Activated CD8-positive, alpha-beta memory T cell treated with anti-CD3 and anti-CD28 coated beads for 36 hours (primary cell): Measurements from ENCODE around the gene MYLIP. TPM values are rescaled to one million over a fixed set of nuclear protein-coding genes. Genes with fewer than 3 reads are reported as not detected.

Experiments used
- CTCF ChIA-PET: fragments of 350-600 bp; sonication (Branson Sonifier 250); formaldehyde crosslinking; loops from one replicate; lab custom pipeline; 2021; ENCODE audit warnings: antibody characterized with exemption; lab: Charles Lee
- POLR2A ChIA-PET: fragments of 350-600 bp; sonication (Branson Sonifier 250); formaldehyde crosslinking; loops from one replicate; lab custom pipeline; 2021; ENCODE audit warnings: antibody characterized with exemption; lab: Charles Lee
- total RNA-seq, 2 experiments: library from RNA; stranded (reverse); gene quantifications; one replicate each; pipeline ENCODE4 v1.2.3, GENCODE V29; 2021

The MYLIP gene
- total RNA-seq, 2 experiments from 2014 or later: 6.5 to 6.6 TPM

GRCh38 chr6:16135066-16135465, 6.2 kb downstream of the MYLIP start:
- ChIA-PET CTCF (interaction anchor here (0.9 kb wide), 1 partner anchor 444 kb away, joined by 3 read pairs; no protein-coding TSS in a partner anchor), POLR2A (no interaction called here)

- CTCF ChIA-PET: interaction anchor here (0.9 to 1.5 kb wide), 2 partner anchors 8 to 10 kb away, joined by 3 to 5 read pairs; partner anchors contain the start of gene MYLIP
- POLR2A ChIA-PET: no interaction called here
Observed at GRCh38 chr6:16136091-16136490, 7.2 kb downstream of the MYLIP start.

- ChIA-PET POLR2A (interaction anchor here (0.9 to 1.9 kb wide), 3 partner anchors 8 to 257 kb away, joined by 3 to 9 read pairs (median 4); partner anchors contain the start of gene MYLIP), CTCF (interaction anchor here (0.9 to 1.5 kb wide), 2 partner anchors 8 to 10 kb away, joined by 3 to 5 read pairs; partner anchors contain the start of gene MYLIP)
Observed at GRCh38 chr6:16136621-16137450, 8.0 kb downstream of the MYLIP start.

- POLR2A ChIA-PET: interaction anchor here (0.9 to 1.9 kb wide), 3 partner anchors 9 to 258 kb away, joined by 3 to 9 read pairs (median 4); partner anchors contain the start of gene MYLIP
- CTCF ChIA-PET: interaction anchor here (1.5 kb wide), 1 partner anchor 9 kb away, joined by 5 read pairs; the partner anchor contains the start of gene MYLIP
Observed at GRCh38 chr6:16137451-16137801, 8.5 kb downstream of the MYLIP start.

GRCh38 chr6:16139556-16139955, 10.7 kb downstream of the MYLIP start:
- ChIA-PET CTCF (interaction anchor here (1.0 kb wide), 1 partner anchor 11 kb away, joined by 3 read pairs; the partner anchor contains the start of gene MYLIP), POLR2A (interaction anchor here (0.6 kb wide), 1 partner anchor 11 kb away, joined by 3 read pairs; no protein-coding TSS in a partner anchor)

- CTCF ChIA-PET: no interaction called here
- POLR2A ChIA-PET: no interaction called here
Observed at GRCh38 chr6:16140607-16141006, 11.7 kb downstream of the MYLIP start.

GRCh38 chr6:16141514-16141913, 12.6 kb downstream of the MYLIP start:
- ChIA-PET POLR2A (no interaction called here), CTCF (no interaction called here)

- POLR2A ChIA-PET: no interaction called here
- CTCF ChIA-PET: no interaction called here
Observed at GRCh38 chr6:16145038-16145437, 16.2 kb downstream of the MYLIP start.

- POLR2A ChIA-PET: no interaction called here
- CTCF ChIA-PET: interaction anchor here (0.9 kb wide), 1 partner anchor 10 kb away, joined by 3 read pairs; no protein-coding TSS in a partner anchor
Observed at GRCh38 chr6:16146028-16146427, 17.1 kb downstream of the MYLIP start.

GRCh38 chr6:16146527-16146955, 17.7 kb downstream of the MYLIP start:
- ChIA-PET CTCF (interaction anchor here (0.9 to 1.0 kb wide), 2 partner anchors 10 to 69 kb away, joined by 3 to 7 read pairs; no protein-coding TSS in a partner anchor), POLR2A (no interaction called here)

GRCh38 chr6:16148498-16148897, 19.6 kb downstream of the MYLIP start:
- CTCF ChIA-PET: no interaction called here
- POLR2A ChIA-PET: no interaction called here

- CTCF ChIA-PET: no interaction called here
- POLR2A ChIA-PET: no interaction called here
Observed at GRCh38 chr6:16149305-16149704, 20.4 kb downstream of the MYLIP start.

- ChIA-PET POLR2A (no interaction called here), CTCF (no interaction called here)
Observed at GRCh38 chr6:16150098-16150497, 21.2 kb downstream of the MYLIP start.

- ChIA-PET POLR2A (no interaction called here), CTCF (no interaction called here)
Observed at GRCh38 chr6:16153211-16153820, 24.4 kb downstream of the MYLIP start.

GRCh38 chr6:16154904-16155303, 26.0 kb downstream of the MYLIP start:
- POLR2A ChIA-PET: no interaction called here
- CTCF ChIA-PET: no interaction called here

GRCh38 chr6:16157492-16157891, 28.6 kb downstream of the MYLIP start:
- CTCF ChIA-PET: no interaction called here

GRCh38 chr6:16157909-16158308, 29.0 kb downstream of the MYLIP start:
- POLR2A ChIA-PET: no interaction called here
- CTCF ChIA-PET: no interaction called here

More at GRCh38 chr6:16157492-16157891, 28.6 kb downstream of the MYLIP start:
- POLR2A ChIA-PET: no interaction called here

GRCh38 chr6:16158943-16159557, 30.2 kb downstream of the MYLIP start:
- POLR2A ChIA-PET: no interaction called here

GRCh38 chr6:16160794-16161193, 31.9 kb downstream of the MYLIP start:
- CTCF ChIA-PET: interaction anchor here (0.9 kb wide), 1 partner anchor 29 kb away, joined by 3 read pairs; no protein-coding TSS in a partner anchor
- POLR2A ChIA-PET: no interaction called here

More at GRCh38 chr6:16158943-16159557, 30.2 kb downstream of the MYLIP start:
- CTCF ChIA-PET: no interaction called here
